ENCODE results near the gene HIGD1A. TPM values are rescaled to one million over a fixed set of nuclear protein-coding genes. Genes with fewer than 3 reads are reported as not detected.

The HIGD1A gene
- total RNA-seq, 1 experiment from 2014 or later = 80.7 TPM

DNA sequence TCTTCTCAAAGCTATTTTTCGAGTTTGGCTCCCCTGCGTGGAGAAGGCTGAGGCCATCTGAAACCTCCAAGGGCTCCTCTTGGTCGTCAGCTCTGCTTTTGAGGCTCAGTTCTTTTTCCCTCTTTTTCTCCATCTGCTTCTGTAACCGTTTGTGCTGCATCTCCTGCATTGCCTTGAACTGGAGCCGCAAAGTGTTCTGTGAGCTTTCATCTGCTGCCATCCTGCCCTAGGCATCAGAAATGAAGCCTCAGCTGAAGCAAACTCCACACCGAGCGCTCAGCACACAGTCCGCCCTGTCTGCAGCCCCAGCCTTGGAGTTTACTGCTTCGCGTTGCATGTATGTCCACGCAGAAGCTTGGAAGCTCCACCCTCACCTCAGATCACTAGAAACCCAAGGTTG, 46.2 kb downstream of the HIGD1A start:
- ChIA-PET POLR2A (no interaction called here), CTCF (interaction anchor here (0.5 to 5.1 kb wide), 7 partner anchors 9 to 123 kb away, joined by 3 to 49 read pairs (median 4); no protein-coding TSS in a partner anchor)
- no peak for ATAC-seq
- H3K9me3 Mint-ChIP-seq = peaks cover 11% of the 10 kb centered on the region
- no peak overlapping the region for H3K4me3 Mint-ChIP-seq
- H3K27ac Mint-ChIP-seq = no peak overlapping the region
- H3K4me1 Mint-ChIP-seq = no peaks in the 10 kb centered on the region
- H3K36me3 Mint-ChIP-seq = peaks cover 4% of the 10 kb centered on the region
- no peak for DNase-seq (ENCODE audit: low spot score)
- no peaks in the 10 kb centered on the region; the same call in 1 of the 2 replicates for H3K27me3 Mint-ChIP-seq (ENCODE audit: low read depth)
- no peak for TF ChIP-seq MYBL2 (CRISPR knock-in tag; IDR thresholded peaks at IDR 0.05)
- no peak for TF ChIP-seq KAT7 (CRISPR knock-in tag; IDR thresholded peaks at IDR 0.05; ENCODE audit: borderline replicate concordance)
- no peak for TF ChIP-seq GABPB1 (CRISPR knock-in tag; IDR thresholded peaks at IDR 0.05)
- TF ChIP-seq, protein P1, sequence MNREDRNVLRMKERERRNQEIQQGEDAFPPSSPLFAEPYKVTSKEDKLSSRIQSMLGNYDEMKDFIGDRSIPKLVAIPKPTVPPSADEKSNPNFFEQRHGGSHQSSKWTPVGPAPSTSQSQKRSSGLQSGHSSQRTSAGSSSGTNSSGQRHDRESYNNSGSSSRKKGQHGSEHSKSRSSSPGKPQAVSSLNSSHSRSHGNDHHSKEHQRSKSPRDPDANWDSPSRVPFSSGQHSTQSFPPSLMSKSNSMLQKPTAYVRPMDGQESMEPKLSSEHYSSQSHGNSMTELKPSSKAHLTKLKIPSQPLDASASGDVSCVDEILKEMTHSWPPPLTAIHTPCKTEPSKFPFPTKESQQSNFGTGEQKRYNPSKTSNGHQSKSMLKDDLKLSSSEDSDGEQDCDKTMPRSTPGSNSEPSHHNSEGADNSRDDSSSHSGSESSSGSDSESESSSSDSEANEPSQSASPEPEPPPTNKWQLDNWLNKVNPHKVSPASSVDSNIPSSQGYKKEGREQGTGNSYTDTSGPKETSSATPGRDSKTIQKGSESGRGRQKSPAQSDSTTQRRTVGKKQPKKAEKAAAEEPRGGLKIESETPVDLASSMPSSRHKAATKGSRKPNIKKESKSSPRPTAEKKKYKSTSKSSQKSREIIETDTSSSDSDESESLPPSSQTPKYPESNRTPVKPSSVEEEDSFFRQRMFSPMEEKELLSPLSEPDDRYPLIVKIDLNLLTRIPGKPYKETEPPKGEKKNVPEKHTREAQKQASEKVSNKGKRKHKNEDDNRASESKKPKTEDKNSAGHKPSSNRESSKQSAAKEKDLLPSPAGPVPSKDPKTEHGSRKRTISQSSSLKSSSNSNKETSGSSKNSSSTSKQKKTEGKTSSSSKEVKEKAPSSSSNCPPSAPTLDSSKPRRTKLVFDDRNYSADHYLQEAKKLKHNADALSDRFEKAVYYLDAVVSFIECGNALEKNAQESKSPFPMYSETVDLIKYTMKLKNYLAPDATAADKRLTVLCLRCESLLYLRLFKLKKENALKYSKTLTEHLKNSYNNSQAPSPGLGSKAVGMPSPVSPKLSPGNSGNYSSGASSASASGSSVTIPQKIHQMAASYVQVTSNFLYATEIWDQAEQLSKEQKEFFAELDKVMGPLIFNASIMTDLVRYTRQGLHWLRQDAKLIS (CRISPR knock-in tag; IDR thresholded peaks at IDR 0.05; ENCODE audit: borderline replicate concordance) = no peak
- no peak for TF ChIP-seq CREM (CRISPR knock-in tag; IDR thresholded peaks at IDR 0.05)
- TF ChIP-seq, protein P2, sequence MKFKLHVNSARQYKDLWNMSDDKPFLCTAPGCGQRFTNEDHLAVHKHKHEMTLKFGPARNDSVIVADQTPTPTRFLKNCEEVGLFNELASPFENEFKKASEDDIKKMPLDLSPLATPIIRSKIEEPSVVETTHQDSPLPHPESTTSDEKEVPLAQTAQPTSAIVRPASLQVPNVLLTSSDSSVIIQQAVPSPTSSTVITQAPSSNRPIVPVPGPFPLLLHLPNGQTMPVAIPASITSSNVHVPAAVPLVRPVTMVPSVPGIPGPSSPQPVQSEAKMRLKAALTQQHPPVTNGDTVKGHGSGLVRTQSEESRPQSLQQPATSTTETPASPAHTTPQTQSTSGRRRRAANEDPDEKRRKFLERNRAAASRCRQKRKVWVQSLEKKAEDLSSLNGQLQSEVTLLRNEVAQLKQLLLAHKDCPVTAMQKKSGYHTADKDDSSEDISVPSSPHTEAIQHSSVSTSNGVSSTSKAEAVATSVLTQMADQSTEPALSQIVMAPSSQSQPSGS (CRISPR knock-in tag; IDR thresholded peaks at IDR 0.05; ENCODE audit: borderline replicate concordance, low read depth) = no peak
- TF ChIP-seq, protein P3, sequence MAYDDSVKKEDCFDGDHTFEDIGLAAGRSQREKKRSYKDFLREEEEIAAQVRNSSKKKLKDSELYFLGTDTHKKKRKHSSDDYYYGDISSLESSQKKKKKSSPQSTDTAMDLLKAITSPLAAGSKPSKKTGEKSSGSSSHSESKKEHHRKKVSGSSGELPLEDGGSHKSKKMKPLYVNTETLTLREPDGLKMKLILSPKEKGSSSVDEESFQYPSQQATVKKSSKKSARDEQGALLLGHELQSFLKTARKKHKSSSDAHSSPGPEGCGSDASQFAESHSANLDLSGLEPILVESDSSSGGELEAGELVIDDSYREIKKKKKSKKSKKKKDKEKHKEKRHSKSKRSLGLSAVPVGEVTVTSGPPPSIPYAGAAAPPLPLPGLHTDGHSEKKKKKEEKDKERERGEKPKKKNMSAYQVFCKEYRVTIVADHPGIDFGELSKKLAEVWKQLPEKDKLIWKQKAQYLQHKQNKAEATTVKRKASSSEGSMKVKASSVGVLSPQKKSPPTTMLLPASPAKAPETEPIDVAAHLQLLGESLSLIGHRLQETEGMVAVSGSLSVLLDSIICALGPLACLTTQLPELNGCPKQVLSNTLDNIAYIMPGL (CRISPR knock-in tag; IDR thresholded peaks at IDR 0.05) = no peak
- no peak for TF ChIP-seq ZNF232 (CRISPR knock-in tag; IDR thresholded peaks at IDR 0.05)
- TF ChIP-seq NR2C2 (CRISPR knock-in tag; IDR thresholded peaks at IDR 0.05) = no peak
- TF ChIP-seq, protein P4, sequence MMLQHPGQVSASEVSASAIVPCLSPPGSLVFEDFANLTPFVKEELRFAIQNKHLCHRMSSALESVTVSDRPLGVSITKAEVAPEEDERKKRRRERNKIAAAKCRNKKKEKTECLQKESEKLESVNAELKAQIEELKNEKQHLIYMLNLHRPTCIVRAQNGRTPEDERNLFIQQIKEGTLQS (CRISPR knock-in tag; conservative IDR thresholded peaks at IDR 0.05) = no peak

DNA sequence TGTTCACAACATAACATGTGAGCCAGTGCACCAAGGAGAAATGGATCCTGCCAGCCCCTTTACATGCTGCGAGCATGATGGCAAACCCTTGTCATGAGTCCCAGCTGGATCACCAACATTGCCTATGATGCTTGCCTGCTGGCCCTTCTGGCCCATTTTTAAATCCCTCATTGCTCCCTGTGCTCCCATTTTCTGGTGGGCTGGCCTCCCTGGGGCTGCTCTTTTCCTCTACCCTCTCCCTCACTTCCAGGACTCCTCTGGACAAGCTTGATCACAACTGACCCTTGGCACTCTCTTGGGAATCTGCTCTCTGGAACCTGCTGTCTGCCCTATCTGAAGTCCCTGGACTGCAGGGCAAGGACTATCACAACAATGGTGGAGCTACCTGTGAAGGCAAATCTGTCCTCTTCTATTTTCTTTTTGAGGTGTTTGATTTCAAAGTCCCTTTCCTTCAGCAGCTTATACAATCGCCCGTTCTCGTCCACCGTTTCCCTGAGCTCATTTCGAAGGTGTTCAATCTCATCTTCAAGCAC, 47.5 kb downstream of the HIGD1A start:
- H3K9me3 Mint-ChIP-seq = 0 out of 2 replicates have a peak, but pooled peaks cover 2% of the 10 kb centered on the region
- H3K27ac Mint-ChIP-seq = no peak overlapping the region
- no peaks in the 10 kb centered on the region for H3K4me1 Mint-ChIP-seq
- POLR2A ChIA-PET = no interaction called here
- no peaks in the 10 kb centered on the region for H3K36me3 Mint-ChIP-seq
- no peak overlapping the region for H3K4me3 Mint-ChIP-seq
- ATAC-seq = no peak
- DNase-seq (ENCODE audit: low spot score) = no peak
- CTCF ChIA-PET = interaction anchor here (1.4 to 5.1 kb wide), 8 partner anchors 8 to 124 kb away, joined by 3 to 49 read pairs (median 6); partner anchors contain the start of gene KLHL40
- no peaks in the 10 kb centered on the region; the same call in 1 of the 2 replicates for H3K27me3 Mint-ChIP-seq (ENCODE audit: low read depth)
- TF ChIP-seq TP53 (CRISPR knock-in tag; IDR thresholded peaks at IDR 0.05) (no peak), ZNF219 (CRISPR knock-in tag; IDR thresholded peaks at IDR 0.05; ENCODE audit: borderline replicate concordance) (no peak), GTF2I (CRISPR knock-in tag; conservative IDR thresholded peaks at IDR 0.05) (no peak), FOXK1 (CRISPR knock-in tag; IDR thresholded peaks at IDR 0.05) (no peak)
- TF ChIP-seq, protein P5, sequence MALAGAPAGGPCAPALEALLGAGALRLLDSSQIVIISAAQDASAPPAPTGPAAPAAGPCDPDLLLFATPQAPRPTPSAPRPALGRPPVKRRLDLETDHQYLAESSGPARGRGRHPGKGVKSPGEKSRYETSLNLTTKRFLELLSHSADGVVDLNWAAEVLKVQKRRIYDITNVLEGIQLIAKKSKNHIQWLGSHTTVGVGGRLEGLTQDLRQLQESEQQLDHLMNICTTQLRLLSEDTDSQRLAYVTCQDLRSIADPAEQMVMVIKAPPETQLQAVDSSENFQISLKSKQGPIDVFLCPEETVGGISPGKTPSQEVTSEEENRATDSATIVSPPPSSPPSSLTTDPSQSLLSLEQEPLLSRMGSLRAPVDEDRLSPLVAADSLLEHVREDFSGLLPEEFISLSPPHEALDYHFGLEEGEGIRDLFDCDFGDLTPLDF (CRISPR knock-in tag; IDR thresholded peaks at IDR 0.05) = no peak
- TF ChIP-seq, protein P2 (CRISPR knock-in tag; IDR thresholded peaks at IDR 0.05; ENCODE audit: borderline replicate concordance, low read depth) = no peak
- TF ChIP-seq, protein P6, sequence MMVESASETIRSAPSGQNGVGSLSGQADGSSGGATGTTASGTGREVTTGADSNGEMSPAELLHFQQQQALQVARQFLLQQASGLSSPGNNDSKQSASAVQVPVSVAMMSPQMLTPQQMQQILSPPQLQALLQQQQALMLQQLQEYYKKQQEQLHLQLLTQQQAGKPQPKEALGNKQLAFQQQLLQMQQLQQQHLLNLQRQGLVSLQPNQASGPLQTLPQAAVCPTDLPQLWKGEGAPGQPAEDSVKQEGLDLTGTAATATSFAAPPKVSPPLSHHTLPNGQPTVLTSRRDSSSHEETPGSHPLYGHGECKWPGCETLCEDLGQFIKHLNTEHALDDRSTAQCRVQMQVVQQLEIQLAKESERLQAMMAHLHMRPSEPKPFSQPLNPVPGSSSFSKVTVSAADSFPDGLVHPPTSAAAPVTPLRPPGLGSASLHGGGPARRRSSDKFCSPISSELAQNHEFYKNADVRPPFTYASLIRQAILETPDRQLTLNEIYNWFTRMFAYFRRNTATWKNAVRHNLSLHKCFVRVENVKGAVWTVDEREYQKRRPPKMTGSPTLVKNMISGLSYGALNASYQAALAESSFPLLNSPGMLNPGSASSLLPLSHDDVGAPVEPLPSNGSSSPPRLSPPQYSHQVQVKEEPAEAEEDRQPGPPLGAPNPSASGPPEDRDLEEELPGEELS (CRISPR knock-in tag; IDR thresholded peaks at IDR 0.05) = no peak
- TF ChIP-seq, protein P7, sequence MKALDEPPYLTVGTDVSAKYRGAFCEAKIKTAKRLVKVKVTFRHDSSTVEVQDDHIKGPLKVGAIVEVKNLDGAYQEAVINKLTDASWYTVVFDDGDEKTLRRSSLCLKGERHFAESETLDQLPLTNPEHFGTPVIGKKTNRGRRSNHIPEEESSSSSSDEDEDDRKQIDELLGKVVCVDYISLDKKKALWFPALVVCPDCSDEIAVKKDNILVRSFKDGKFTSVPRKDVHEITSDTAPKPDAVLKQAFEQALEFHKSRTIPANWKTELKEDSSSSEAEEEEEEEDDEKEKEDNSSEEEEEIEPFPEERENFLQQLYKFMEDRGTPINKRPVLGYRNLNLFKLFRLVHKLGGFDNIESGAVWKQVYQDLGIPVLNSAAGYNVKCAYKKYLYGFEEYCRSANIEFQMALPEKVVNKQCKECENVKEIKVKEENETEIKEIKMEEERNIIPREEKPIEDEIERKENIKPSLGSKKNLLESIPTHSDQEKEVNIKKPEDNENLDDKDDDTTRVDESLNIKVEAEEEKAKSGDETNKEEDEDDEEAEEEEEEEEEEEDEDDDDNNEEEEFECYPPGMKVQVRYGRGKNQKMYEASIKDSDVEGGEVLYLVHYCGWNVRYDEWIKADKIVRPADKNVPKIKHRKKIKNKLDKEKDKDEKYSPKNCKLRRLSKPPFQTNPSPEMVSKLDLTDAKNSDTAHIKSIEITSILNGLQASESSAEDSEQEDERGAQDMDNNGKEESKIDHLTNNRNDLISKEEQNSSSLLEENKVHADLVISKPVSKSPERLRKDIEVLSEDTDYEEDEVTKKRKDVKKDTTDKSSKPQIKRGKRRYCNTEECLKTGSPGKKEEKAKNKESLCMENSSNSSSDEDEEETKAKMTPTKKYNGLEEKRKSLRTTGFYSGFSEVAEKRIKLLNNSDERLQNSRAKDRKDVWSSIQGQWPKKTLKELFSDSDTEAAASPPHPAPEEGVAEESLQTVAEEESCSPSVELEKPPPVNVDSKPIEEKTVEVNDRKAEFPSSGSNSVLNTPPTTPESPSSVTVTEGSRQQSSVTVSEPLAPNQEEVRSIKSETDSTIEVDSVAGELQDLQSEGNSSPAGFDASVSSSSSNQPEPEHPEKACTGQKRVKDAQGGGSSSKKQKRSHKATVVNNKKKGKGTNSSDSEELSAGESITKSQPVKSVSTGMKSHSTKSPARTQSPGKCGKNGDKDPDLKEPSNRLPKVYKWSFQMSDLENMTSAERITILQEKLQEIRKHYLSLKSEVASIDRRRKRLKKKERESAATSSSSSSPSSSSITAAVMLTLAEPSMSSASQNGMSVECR (CRISPR knock-in tag; IDR thresholded peaks at IDR 0.05; ENCODE audit: borderline replicate concordance) = no peak
